Hematopoietic multipotent progenitor cell (in vitro differentiated cells): ENCODE results near the gene OR51B4. TPM values are rescaled to one million over a fixed set of nuclear protein-coding genes. Genes with fewer than 3 reads are reported as not detected.
A peak's percentile ranks its signal among the peaks of the same experiment; 100 is the strongest.
"Not testable (repeated sequence)": the region's sequence is repeated elsewhere in the genome, so short reads cannot be mapped to it uniquely, and the experiment has no call there.

Source experiments
- DNase-seq, 3 donors: peaks; one replicate each; pipeline ENCODE4 v3.0.0-alpha.2; 2011 to 2015; ENCODE audit warnings: low read depth in 2 of 3, low spot score in 2 of 3
- total RNA-seq: library from RNA; depleted of rRNA; stranded (reverse); fragments of >200 nt; gene quantifications from one replicate; pipeline ENCODE4 v1.2.3, GENCODE V29; 2012

The OR51B4 gene
- total RNA-seq, 1 donor: 0.54 TPM

DNA sequence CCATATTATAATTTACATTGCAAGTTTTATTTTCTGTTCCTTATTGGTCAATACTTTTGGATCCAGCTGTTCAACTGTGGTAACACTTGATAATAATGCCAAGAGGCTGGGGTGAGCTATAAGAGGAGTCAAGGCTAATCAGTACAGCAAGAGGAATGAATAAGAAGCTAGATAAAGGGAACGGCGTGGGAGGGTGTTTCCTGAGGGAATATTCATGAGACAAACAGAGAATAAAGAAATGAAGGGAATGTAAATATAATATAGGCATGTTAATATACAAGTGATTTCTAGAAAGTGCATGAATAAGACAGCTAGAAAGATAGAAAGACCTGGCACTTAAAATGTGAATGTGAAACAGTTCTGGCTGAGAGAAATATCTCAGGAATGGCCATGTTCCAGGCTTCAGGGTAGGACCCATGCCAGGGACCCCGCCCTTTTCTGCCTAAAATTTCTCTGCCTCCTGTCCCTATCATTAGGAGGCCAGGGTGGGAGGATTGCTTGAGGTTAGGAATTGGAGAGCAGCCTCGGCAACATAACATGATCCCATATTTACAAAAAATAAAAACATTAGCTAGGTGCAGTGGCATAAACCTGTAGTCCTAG, 3.9 kb downstream of the OR51B4 start:
- no peak for DNase-seq

DNA sequence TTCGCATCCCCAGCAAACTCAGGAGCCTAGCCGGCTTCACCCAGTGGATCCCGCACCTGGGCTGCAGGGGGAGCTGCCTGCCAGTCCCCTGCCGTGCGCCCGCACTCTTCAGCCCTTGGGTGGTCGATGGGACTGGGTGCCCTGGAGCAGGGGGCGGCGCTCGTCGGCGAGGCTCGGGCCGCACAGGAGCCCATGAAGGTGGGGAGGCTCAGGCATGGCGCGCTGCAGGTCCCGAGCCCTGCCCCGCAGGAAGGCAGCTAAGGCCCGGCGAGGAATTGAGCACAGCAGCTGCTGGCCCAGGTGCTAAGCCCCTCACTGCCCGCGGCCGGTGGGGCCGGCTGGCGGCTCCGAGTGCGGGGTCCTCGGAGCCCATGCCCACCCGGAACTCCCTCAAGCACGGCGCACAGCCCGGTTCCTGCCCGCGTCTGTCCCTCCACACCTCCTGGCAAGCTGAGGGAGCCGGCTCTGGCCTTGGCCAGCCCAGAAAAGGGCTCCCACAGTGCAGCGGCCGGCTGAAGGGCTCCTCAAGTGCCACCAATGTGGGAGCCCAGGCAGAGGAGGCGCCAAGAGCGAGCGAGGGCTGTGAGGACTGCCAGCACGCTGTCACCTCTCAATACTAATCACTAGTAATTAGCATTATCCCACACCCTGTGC, 7.3 kb downstream of the OR51B4 start:
- not testable (repeated sequence) for DNase-seq

GRCh38 chr11:5293028-5293427, 8.7 kb downstream of the OR51B4 start:
- no peak for DNase-seq

- DNase-seq: peak in 2 of 3 donors; percentile 53 to 71
Measured at GRCh38 chr11:5291207-5291838, 10.4 kb downstream of the OR51B4 start.

GRCh38 chr11:5290106-5290505, 11.6 kb downstream of the OR51B4 start:
- DNase-seq: no peak

GRCh38 chr11:5289696-5290095, 12.1 kb downstream of the OR51B4 start:
- DNase-seq: no peak

DNA sequence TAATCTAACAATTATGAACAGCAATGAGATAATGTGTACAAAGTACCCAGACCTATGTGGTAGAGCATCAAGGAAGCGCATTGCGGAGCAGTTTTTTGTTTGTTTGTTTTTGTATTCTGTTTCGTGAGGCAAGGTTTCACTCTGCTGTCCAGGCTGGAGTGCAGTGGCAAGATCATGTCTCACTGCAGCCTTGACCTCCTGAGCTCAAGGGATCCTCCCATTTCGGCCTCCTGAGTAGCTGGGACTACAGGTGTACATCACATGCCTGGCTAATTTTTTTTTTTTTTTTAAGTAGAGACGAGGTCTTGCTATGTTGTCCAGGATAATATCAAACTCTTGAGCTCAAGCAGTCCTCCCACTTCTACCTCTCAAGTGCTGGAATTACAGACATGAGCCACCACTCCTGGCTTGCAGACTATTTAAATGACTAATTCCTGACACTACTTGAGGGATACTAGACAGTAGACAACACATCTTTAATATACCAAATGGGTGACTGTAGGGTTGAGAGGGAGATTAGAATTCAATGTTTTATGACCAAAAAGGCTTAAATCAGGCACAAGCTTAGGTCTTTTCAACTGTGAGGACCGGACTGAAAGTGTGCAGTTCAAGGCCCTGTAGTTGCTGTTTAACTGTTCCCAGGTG, 12.7 kb downstream of the OR51B4 start:
- no peak for DNase-seq

DNA sequence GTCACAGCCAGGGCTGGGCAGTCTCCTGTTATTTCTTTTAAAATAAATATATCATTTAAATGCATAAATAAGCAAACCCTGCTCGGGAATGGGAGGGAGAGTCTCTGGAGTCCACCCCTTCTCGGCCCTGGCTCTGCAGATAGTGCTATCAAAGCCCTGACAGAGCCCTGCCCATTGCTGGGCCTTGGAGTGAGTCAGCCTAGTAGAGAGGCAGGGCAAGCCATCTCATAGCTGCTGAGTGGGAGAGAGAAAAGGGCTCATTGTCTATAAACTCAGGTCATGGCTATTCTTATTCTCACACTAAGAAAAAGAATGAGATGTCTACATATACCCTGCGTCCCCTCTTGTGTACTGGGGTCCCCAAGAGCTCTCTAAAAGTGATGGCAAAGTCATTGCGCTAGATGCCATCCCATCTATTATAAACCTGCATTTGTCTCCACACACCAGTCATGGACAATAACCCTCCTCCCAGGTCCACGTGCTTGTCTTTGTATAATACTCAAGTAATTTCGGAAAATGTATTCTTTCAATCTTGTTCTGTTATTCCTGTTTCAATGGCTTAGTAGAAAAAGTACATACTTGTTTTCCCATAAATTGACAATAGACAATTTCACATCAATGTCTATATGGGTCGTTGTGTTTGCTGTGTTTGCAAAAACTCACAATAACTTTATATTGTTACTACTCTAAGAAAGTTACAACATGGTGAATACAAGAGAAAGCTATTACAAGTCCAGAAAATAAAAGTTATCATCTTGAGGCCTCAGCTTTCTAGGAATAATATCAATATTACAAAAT, 13.4 kb downstream of the OR51B4 start:
- peak in 1 of 3 donors; percentile 30 for DNase-seq

DNA sequence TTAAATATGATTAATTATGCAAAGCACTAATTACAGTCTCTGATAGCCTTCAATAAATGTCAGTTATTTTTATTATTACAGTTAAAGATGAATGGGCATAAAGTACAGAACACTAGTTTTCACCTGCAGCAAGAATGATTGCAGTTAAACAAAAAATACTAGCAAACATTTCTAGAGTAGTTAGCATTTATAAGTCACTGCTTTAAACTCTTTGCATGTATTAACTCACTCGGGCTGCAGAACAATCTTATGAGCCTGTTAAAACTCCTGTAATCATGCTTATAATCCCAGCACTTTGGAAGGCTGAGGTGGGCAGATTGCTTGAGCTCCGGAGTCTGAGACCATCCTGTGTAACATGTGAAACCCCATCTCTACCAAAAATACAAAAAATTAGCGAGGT, 14.8 kb downstream of the OR51B4 start:
- DNase-seq: no peak

DNA sequence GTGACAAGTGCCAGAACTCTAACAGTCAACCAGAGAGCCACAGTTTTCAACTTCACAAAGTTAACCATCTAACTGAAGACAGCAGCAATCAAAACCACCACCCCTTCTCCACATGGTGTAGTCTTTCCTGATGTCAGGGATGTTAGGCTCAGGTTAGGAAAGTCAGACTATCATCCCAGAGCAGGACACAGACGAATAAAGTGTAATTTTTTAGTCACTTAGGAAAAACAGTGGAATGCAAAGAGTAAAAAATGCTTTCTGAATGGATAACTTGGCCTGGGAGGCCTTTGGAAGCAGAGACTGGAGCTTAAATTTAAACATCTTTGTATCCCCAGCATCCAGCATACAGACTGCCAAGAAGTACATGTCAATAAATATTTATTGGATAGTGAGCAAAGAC, 15.4 kb downstream of the OR51B4 start:
- DNase-seq: no peak

DNA sequence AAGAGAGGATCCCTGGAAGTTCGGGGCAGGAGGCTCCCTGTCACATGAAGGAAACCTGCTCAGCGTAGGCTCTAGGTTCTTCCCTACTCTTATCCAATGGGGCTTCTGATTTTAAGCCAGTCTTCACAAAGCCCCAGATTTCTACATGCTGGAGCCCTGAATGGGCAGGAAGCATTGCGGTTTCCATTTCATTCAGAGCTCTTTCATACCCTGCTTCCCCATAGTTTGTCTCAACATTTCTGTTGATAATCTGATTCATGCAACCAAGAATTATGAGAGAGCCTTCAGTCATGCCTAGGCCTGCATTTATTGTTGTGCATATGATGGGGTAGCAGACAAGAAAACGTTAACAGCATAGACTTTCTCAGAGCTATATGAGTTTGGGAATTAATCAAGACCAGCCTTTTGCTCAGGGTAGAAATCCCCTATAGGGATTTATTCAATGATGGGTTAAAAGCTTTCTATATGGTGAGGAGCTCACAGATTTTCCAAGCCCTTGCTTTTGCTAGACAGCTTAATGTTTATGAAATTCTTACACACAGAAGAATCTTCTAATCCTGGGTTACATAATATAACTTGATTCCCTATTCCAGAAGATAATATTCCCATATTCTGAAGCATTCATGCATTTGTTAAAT, 15.9 kb downstream of the OR51B4 start:
- peak in 1 of 3 donors; percentile 16 for DNase-seq

GRCh38 chr11:5284637-5285036, 17.1 kb downstream of the OR51B4 start:
- DNase-seq: peak in 1 of 3 donors; percentile 28

DNA sequence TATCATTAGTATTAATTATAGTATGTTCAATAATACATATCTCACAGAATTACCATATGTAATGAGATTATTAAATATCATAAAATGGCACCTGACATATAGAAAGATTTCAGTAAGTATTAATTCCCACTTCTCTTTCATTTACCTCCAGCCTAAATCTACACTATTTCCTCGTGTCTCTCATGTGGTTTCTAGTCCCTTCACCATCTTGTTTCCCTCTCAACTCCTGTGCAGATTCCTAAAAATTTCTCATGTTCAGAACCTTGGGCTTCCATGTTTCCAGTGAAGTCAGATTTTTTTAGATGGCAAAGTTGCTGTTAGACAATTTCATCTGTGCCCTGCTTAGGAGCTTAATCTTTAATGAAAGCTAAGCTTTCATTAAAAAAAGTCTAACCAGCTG, 17.9 kb downstream of the OR51B4 start:
- DNase-seq: no peak

GRCh38 chr11:5283086-5283485, 18.7 kb downstream of the OR51B4 start:
- no peak for DNase-seq

- DNase-seq: no peak
Measured at GRCh38 chr11:5282628-5283027, 19.1 kb downstream of the OR51B4 start.

GRCh38 chr11:5281596-5281995, 20.1 kb downstream of the OR51B4 start:
- no peak for DNase-seq

- peak in 2 of 3 donors; percentile 99 to 100 for DNase-seq
Measured at GRCh38 chr11:5280582-5281102, 21.1 kb downstream of the OR51B4 start.

DNA sequence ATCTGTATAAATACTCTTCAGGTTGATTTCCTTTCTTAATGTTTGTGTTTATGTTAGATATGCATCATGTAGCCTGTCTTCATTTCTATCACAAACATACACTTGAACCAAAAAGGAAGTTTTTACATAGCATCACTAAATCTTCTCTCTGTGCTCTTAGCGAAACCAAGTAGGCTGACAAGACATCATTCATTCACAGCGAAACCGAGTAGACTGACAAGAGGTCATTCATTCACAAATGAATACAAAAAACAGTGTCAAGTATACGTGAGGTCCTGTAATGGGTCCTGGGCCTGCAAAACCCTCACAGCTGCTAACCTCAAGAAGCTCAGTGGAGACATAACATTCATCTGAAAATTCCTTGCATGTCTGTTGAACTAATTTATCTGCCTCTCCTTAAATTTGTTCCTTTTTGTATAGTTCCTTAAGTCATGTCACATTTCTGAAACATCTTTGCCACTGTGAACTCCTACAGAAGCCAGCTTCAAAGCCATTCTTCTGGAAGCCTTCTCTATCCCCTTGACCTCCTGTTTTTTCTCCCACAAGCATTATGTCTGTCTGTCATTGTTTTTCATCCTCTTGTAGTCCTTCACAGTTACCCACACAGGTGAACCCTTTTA, 22.2 kb downstream of the OR51B4 start:
- DNase-seq: no peak

- DNase-seq: no peak
Measured at GRCh38 chr11:5277807-5278382, 23.9 kb downstream of the OR51B4 start.
